Measurements from ENCODE around the gene LYRM4. TPM values are rescaled to one million over a fixed set of nuclear protein-coding genes. Genes with fewer than 3 reads are reported as not detected.

The LYRM4 gene
- total RNA-seq, 1 experiment from 2014 or later: 44.3 TPM

GRCh38 chr6:5300206-5300764, 39.5 kb upstream of the LYRM4 start:
- H2BK120ac ChIP-seq (ENCODE audit: low read depth, low read length, poor library complexity, severe bottlenecking): no peak overlapping the region
- no peaks in the 10 kb centered on the region for H3K23me2 ChIP-seq (ENCODE audit: insufficient read length, low read depth, low read length, poor library complexity, severe bottlenecking)
- H3K9me3 Mint-ChIP-seq: no peaks in the 10 kb centered on the region
- H2BK15ac ChIP-seq (ENCODE audit: low read depth, low read length): no peak overlapping the region
- no peak overlapping the region for H4K8ac ChIP-seq (replicated peaks; ENCODE audit: insufficient read length, low read depth, low read length)
- no CpG with 5 or more reads among the region's 1 CpG for WGBS (ENCODE audit: extremely low coverage, insufficient read length, low lambda C conversion rate)
- DNase-seq: no peak
- no peak overlapping the region for H3K56ac ChIP-seq (ENCODE audit: insufficient read length, low read depth, low read length)
- no peaks in the 10 kb centered on the region for H3K79me1 ChIP-seq (ENCODE audit: insufficient read depth, low read depth, low read length, poor library complexity, severe bottlenecking)
- no peak overlapping the region for H3T11ph ChIP-seq (ENCODE audit: low read length)
- no peak overlapping the region for H3K4me2 ChIP-seq (ENCODE audit: insufficient read depth, insufficient read length, low read length)
- H3K14ac ChIP-seq (ENCODE audit: insufficient read depth, low read length): no peak overlapping the region
- no peak overlapping the region for H3K18ac ChIP-seq (ENCODE audit: insufficient read length, low read depth, low read length)
- H2BK20ac ChIP-seq (ENCODE audit: low read depth, low read length, poor library complexity, severe bottlenecking): no peak overlapping the region
- no peak overlapping the region for H3K23ac ChIP-seq (ENCODE audit: insufficient read length, low read depth, low read length)
- H2BK5ac ChIP-seq (ENCODE audit: insufficient read length, low read length): no peak overlapping the region
- no peak overlapping the region for H4K5ac ChIP-seq (ENCODE audit: insufficient read length, low read depth, low read length)
- no peaks in the 10 kb centered on the region for H3K27me3 ChIP-seq (ENCODE audit: insufficient read depth, low read length)
- no peak overlapping the region for H2AK5ac ChIP-seq (ENCODE audit: insufficient read length, low read length)
- peaks cover 7% of the 10 kb centered on the region for H3K27me3 Mint-ChIP-seq (ENCODE audit: low read depth)
- H3K4ac ChIP-seq (ENCODE audit: low read depth, low read length): no peak overlapping the region
- H3K4me3 Mint-ChIP-seq: no peak overlapping the region
- no peaks in the 10 kb centered on the region; a peak in 1 of 7 replicates for H3K36me3 Mint-ChIP-seq (ENCODE audit: insufficient read depth in 1 of 3, low read depth in 3 of 3)
- H2AFZ ChIP-seq (ENCODE audit: low read length): no peak overlapping the region
- no peak overlapping the region for H3K27ac Mint-ChIP-seq
- peaks cover 6 to 11% of the 10 kb centered on the region in 2 experiments for H3K4me1 Mint-ChIP-seq
- H3K79me2 ChIP-seq (ENCODE audit: insufficient read depth, low read length): no peaks in the 10 kb centered on the region
- TF ChIP-seq CTCF (conservative IDR thresholded peaks at IDR 0.05): no peak
- H2BK12ac ChIP-seq (ENCODE audit: insufficient read length, low read depth, low read length): no peak overlapping the region
- no peaks in the 10 kb centered on the region for H3K4me1 ChIP-seq (ENCODE audit: insufficient read depth, low read length)
- H3K9ac ChIP-seq (ENCODE audit: extremely low read depth, insufficient read length, low read length): no peak overlapping the region
- no peaks in the 10 kb centered on the region for H4K20me1 ChIP-seq (ENCODE audit: control insufficient read depth, insufficient read depth, insufficient read length)
- H3K9me3 ChIP-seq (ENCODE audit: control insufficient read depth, low read depth, low read length): no peaks in the 10 kb centered on the region
- no peak overlapping the region for H3K27ac ChIP-seq (ENCODE audit: insufficient read length, low read depth, low read length)
- no peak overlapping the region for H4K91ac ChIP-seq (ENCODE audit: insufficient read length, low read depth, low read length)

Data from H9 (cell line).